GM13976 (cell line): Measurements from ENCODE around the gene ATP2B2.
"Not testable (repeated sequence)": the region's sequence is repeated elsewhere in the genome, so short reads cannot be mapped to it uniquely, and the experiment has no call there.

Experiments used
- DNase-seq: peaks from one replicate; pipeline ENCODE4 v3.0.0; 2012; ENCODE audit warnings: low spot score
- CTCF ChIP-seq: IDR thresholded peaks from 2 replicates; pipeline ENCODE4 v1.5.1; 2012; ENCODE audit warnings: borderline replicate concordance, mild to moderate bottlenecking; ENCODE audit not compliant: insufficient read depth; ENCODE audit errors: extremely low read depth, missing control alignments, control extremely low read depth
- in situ Hi-C: fragments of 300-500 bp; cut with MboI; formaldehyde crosslinking; loops from one replicate; pipeline ENCODE4 v1.12.0; 2022; ENCODE audit warnings: low sequenced_read_pairs, mixed read lengths, inconsistent platforms; ENCODE audit not compliant: unreplicated experiment

ATP2B2 gene

GRCh38 chr3:10546820-10547263, 41.5 kb upstream of the ATP2B2 start:
- in situ Hi-C loops, result no loop called here
- DNase-seq, result no peak
- no peak for TF ChIP-seq CTCF

GRCh38 chr3:10546181-10546624, 40.8 kb upstream of the ATP2B2 start:
- no peak for TF ChIP-seq CTCF
- no peak for DNase-seq
- in situ Hi-C loops, result no loop called here

GRCh38 chr3:10542518-10542917, 37.1 kb upstream of the ATP2B2 start:
- in situ Hi-C loops, result no loop called here
- no peak for DNase-seq
- TF ChIP-seq CTCF, result no peak

GRCh38 chr3:10540347-10540746, 35.0 kb upstream of the ATP2B2 start:
- DNase-seq, in situ Hi-C loops: not testable (repeated sequence)

- in situ Hi-C loops, result no loop called here
- no peak for DNase-seq
- no peak for TF ChIP-seq CTCF
These were observed 28.7 kb upstream of the ATP2B2 start for GRCh38 chr3:10534066-10534465.

GRCh38 chr3:10533737-10534023, 28.3 kb upstream of the ATP2B2 start:
- TF ChIP-seq CTCF, result no peak
- in situ Hi-C loops, result no loop called here
- no peak for DNase-seq

GRCh38 chr3:10532939-10533736, 27.8 kb upstream of the ATP2B2 start:
- DNase-seq, result no peak
- in situ Hi-C loops, result no loop called here
- TF ChIP-seq CTCF, result no peak
